Measurements from ENCODE around the gene TES. TPM values are rescaled to one million over a fixed set of nuclear protein-coding genes. Genes with fewer than 3 reads are reported as not detected.

Gene TES
- total and polyA plus RNA-seq, 5 donors from 2014 or later: 91.6 to 198 (median 188) TPM

- DNase-seq (peak in 1 of 3 donors; percentile 38), ATAC-seq (ENCODE audit: low read depth in 2 of 2) (peak; percentile 25 to 64)
- no peaks in the 10 kb centered on the region for H3K4me1 ChIP-seq (ENCODE audit: control insufficient read depth, insufficient read depth, low read length, poor library complexity, severe bottlenecking)
- H3K4me3 Mint-ChIP-seq: peak overlapping the region in 1 of 4 donors; percentile 11
- H3K9me3 ChIP-seq (ENCODE audit: control insufficient read depth in 2 of 2, low read length in 2 of 2): no peaks in the 10 kb centered on the region
- peaks cover 39% of the 10 kb centered on the region for H3K36me3 Mint-ChIP-seq
- H3K9me3 Mint-ChIP-seq: peaks cover 0 to 3% (median 0%) of the 10 kb centered on the region in 7 donors
- no peak overlapping the region for H3K27ac ChIP-seq (ENCODE audit: insufficient read depth, low read length, poor library complexity, severe bottlenecking)
- peak overlapping the region; percentile 22 to 70 (median 68) for H3K27ac Mint-ChIP-seq
- peaks cover 61% of the 10 kb centered on the region for H3K36me3 ChIP-seq (ENCODE audit: control insufficient read depth, insufficient read depth, low read length)
- no peaks in the 10 kb centered on the region for H3K27me3 ChIP-seq (ENCODE audit: control insufficient read depth, insufficient read depth, low read length)
- H3K4me1 Mint-ChIP-seq: peaks cover 30 to 47% (median 38%) of the 10 kb centered on the region in 4 donors
- H3K4me3 ChIP-seq (ENCODE audit: low read depth, low read length): no peak overlapping the region
- H3K27me3 Mint-ChIP-seq: no peaks in the 10 kb centered on the region
These were observed 39.7 kb downstream of the TES start for GRCh38 chr7:116249969-116250553.

GRCh38 chr7:116251675-116252074, 41.3 kb downstream of the TES start:
- Mint-ChIP-seq H3K36me3 (peaks cover 25% of the 10 kb centered on the region), H3K27me3 (no peaks in the 10 kb centered on the region), H3K4me1 (peaks cover 16 to 34% (median 27%) of the 10 kb centered on the region in 4 donors), H3K27ac (peak overlapping the region in 1 of 3 donors; percentile 24), H3K4me3 (no peak overlapping the region), H3K9me3 (no peaks in the 10 kb centered on the region)
- H3K4me3 ChIP-seq (ENCODE audit: low read depth, low read length): no peak overlapping the region
- ATAC-seq (ENCODE audit: low read depth in 2 of 2) (no peak), DNase-seq (no peak)
- peaks cover 71% of the 10 kb centered on the region for H3K36me3 ChIP-seq (ENCODE audit: control insufficient read depth, insufficient read depth, low read length)
- no peak overlapping the region for H3K27ac ChIP-seq (ENCODE audit: insufficient read depth, low read length, poor library complexity, severe bottlenecking)
- H3K27me3 ChIP-seq (ENCODE audit: control insufficient read depth, insufficient read depth, low read length): no peaks in the 10 kb centered on the region
- H3K4me1 ChIP-seq (ENCODE audit: control insufficient read depth, insufficient read depth, low read length, poor library complexity, severe bottlenecking): no peaks in the 10 kb centered on the region
- H3K9me3 ChIP-seq (ENCODE audit: control insufficient read depth in 2 of 2, low read length in 2 of 2): no peaks in the 10 kb centered on the region

DNA sequence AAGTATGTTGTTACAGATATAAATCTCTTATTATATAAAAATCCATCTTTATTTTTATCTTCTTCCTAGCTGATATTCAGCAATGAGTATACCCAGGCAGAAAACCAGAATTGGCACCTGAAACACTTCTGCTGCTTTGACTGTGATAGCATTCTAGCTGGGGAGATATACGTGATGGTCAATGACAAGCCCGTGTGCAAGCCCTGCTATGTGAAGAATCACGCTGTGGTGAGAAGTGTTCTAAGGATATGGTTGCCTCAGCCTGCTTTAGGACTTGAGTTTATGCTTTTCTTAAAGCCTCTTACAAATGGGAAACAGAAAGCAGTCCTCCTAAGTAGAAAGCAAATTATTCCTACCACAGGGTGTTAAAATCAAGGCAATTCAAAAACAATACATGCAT, 41.9 kb downstream of the TES start:
- Histone ChIP-seq H3K27me3 (ENCODE audit: control insufficient read depth, insufficient read depth, low read length) (no peaks in the 10 kb centered on the region), H3K9me3 (ENCODE audit: control insufficient read depth in 2 of 2, low read length in 2 of 2) (no peaks in the 10 kb centered on the region), H3K36me3 (ENCODE audit: control insufficient read depth, insufficient read depth, low read length) (peaks cover 74% of the 10 kb centered on the region), H3K4me1 (ENCODE audit: control insufficient read depth, insufficient read depth, low read length, poor library complexity, severe bottlenecking) (no peaks in the 10 kb centered on the region), H3K27ac (ENCODE audit: insufficient read depth, low read length, poor library complexity, severe bottlenecking) (no peak overlapping the region), H3K4me3 (ENCODE audit: low read depth, low read length) (no peak overlapping the region)
- Mint-ChIP-seq H3K27me3 (no peaks in the 10 kb centered on the region), H3K36me3 (peaks cover 25% of the 10 kb centered on the region), H3K27ac (no peak overlapping the region), H3K4me3 (no peak overlapping the region), H3K9me3 (no peaks in the 10 kb centered on the region), H3K4me1 (peaks cover 14 to 34% (median 23%) of the 10 kb centered on the region in 4 donors)
- DNase-seq (no peak), ATAC-seq (ENCODE audit: low read depth in 2 of 2) (no peak)

DNA sequence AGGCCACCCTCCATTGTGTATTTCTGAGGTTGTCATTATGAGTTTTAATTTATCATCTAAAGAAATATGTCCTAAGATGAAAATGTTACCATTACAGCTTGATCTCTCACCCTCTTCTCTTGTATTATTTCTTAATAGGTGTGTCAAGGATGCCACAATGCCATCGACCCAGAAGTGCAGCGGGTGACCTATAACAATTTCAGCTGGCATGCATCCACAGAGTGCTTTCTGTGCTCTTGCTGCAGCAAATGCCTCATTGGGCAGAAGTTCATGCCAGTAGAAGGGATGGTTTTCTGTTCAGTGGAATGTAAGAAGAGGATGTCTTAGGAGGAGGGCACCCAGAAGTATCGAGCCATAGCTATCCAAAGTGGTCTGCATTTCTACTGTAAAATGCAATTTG, 46.8 kb downstream of the TES start:
- H3K36me3 Mint-ChIP-seq: peaks cover 17% of the 10 kb centered on the region
- H3K36me3 ChIP-seq (ENCODE audit: control insufficient read depth, insufficient read depth, low read length): peaks cover 47% of the 10 kb centered on the region
- H3K27me3 Mint-ChIP-seq: no peaks in the 10 kb centered on the region
- no peak overlapping the region for H3K4me3 ChIP-seq (ENCODE audit: low read depth, low read length)
- no peak overlapping the region for H3K27ac ChIP-seq (ENCODE audit: insufficient read depth, low read length, poor library complexity, severe bottlenecking)
- H3K27ac Mint-ChIP-seq: peak overlapping the region in 1 of 3 donors; percentile 30
- no peaks in the 10 kb centered on the region for H3K9me3 ChIP-seq (ENCODE audit: control insufficient read depth in 2 of 2, low read length in 2 of 2)
- H3K27me3 ChIP-seq (ENCODE audit: control insufficient read depth, insufficient read depth, low read length): no peaks in the 10 kb centered on the region
- H3K9me3 Mint-ChIP-seq: no peaks in the 10 kb centered on the region
- no peak for ATAC-seq (ENCODE audit: low read depth in 2 of 2)
- H3K4me1 ChIP-seq (ENCODE audit: control insufficient read depth, insufficient read depth, low read length, poor library complexity, severe bottlenecking): no peaks in the 10 kb centered on the region
- DNase-seq: no peak
- peaks cover 4 to 31% (median 27%) of the 10 kb centered on the region in 4 donors for H3K4me1 Mint-ChIP-seq
- H3K4me3 Mint-ChIP-seq: no peak overlapping the region

DNA sequence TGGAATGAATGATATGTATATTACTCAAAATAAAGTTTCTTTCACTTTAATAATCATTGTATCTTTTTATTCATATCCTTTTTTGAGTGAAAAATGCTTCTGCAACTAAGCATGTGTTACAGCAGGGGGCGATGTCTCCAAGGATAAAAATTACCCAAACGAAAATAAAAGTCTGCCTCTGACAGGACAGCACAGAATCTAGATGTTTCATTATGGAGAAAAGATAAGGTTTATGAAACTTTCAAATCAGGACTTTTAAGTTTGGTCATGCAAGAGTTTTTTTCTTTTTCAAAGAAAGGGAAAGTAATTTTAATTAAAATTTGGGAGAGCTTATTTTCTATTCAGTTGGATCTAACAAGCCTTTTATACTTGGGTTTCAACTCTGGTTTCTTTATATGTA, 48.4 kb downstream of the TES start:
- no peaks in the 10 kb centered on the region for H3K9me3 ChIP-seq (ENCODE audit: control insufficient read depth in 2 of 2, low read length in 2 of 2)
- H3K27ac ChIP-seq (ENCODE audit: insufficient read depth, low read length, poor library complexity, severe bottlenecking): no peak overlapping the region
- ATAC-seq (ENCODE audit: low read depth in 2 of 2): peak; percentile 58 to 69
- Mint-ChIP-seq H3K9me3 (no peaks in the 10 kb centered on the region), H3K27ac (peak overlapping the region; percentile 17 to 83 (median 30)), H3K27me3 (no peaks in the 10 kb centered on the region), H3K36me3 (peaks cover 12% of the 10 kb centered on the region), H3K4me3 (no peak overlapping the region), H3K4me1 (peaks cover 4 to 24% (median 19%) of the 10 kb centered on the region in 4 donors)
- no peaks in the 10 kb centered on the region for H3K27me3 ChIP-seq (ENCODE audit: control insufficient read depth, insufficient read depth, low read length)
- H3K4me3 ChIP-seq (ENCODE audit: low read depth, low read length): no peak overlapping the region
- DNase-seq: peak in 2 of 3 donors; percentile 44 to 65
- H3K36me3 ChIP-seq (ENCODE audit: control insufficient read depth, insufficient read depth, low read length): peaks cover 32% of the 10 kb centered on the region
- H3K4me1 ChIP-seq (ENCODE audit: control insufficient read depth, insufficient read depth, low read length, poor library complexity, severe bottlenecking): no peaks in the 10 kb centered on the region

DNA sequence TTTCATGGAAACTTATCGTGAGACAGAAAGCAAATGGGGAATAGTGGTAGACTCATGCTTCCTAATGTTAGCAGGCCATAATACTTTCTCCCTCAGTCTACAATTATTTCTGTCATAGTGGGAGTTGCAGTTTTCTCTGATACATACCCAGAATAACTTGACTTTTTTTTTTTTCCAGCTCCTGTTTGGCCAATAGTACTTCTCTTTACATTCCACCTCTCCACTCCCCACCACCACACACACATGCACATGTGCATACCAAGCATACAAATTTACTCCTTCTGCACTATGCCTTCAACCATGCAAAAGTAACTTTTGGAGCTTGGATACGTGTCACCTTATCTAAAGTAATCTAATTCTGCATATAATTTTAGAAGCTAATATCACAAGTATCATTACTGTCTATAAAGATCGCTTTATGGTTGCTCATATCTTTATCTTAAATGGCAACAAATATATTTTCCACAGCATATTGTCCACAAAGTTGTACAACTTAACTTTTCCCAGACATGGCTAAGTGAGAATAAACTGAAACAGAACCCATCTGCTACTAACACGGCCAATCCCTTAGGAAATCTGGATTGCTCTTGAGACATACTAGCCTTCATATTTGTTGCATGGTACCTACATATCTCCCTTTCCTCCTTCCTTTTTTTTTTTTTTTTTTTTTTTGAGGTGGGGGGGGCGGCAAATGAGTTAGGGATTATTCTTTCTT, 49.0 kb downstream of the TES start:
- Histone ChIP-seq H3K27me3 (ENCODE audit: control insufficient read depth, insufficient read depth, low read length) (no peaks in the 10 kb centered on the region), H3K4me3 (ENCODE audit: low read depth, low read length) (no peak overlapping the region), H3K4me1 (ENCODE audit: control insufficient read depth, insufficient read depth, low read length, poor library complexity, severe bottlenecking) (no peaks in the 10 kb centered on the region), H3K36me3 (ENCODE audit: control insufficient read depth, insufficient read depth, low read length) (peaks cover 27% of the 10 kb centered on the region), H3K9me3 (ENCODE audit: control insufficient read depth in 2 of 2, low read length in 2 of 2) (no peaks in the 10 kb centered on the region), H3K27ac (ENCODE audit: insufficient read depth, low read length, poor library complexity, severe bottlenecking) (no peak overlapping the region)
- Mint-ChIP-seq H3K4me1 (peaks cover 4 to 23% (median 16%) of the 10 kb centered on the region in 4 donors), H3K36me3 (peaks cover 9% of the 10 kb centered on the region), H3K27ac (no peak overlapping the region), H3K4me3 (no peak overlapping the region), H3K9me3 (no peaks in the 10 kb centered on the region), H3K27me3 (peaks cover 2% of the 10 kb centered on the region)
- no peak for DNase-seq
- no peak for ATAC-seq (ENCODE audit: low read depth in 2 of 2)

GRCh38 chr7:116259871-116260440, 49.6 kb downstream of the TES start:
- H3K4me3 Mint-ChIP-seq: no peak overlapping the region
- no peak overlapping the region for H3K27ac ChIP-seq (ENCODE audit: insufficient read depth, low read length, poor library complexity, severe bottlenecking)
- H3K9me3 ChIP-seq (ENCODE audit: control insufficient read depth in 2 of 2, low read length in 2 of 2): no peaks in the 10 kb centered on the region
- no peaks in the 10 kb centered on the region for H3K4me1 ChIP-seq (ENCODE audit: control insufficient read depth, insufficient read depth, low read length, poor library complexity, severe bottlenecking)
- no peak overlapping the region for H3K27ac Mint-ChIP-seq
- peaks cover 23% of the 10 kb centered on the region for H3K36me3 ChIP-seq (ENCODE audit: control insufficient read depth, insufficient read depth, low read length)
- no peaks in the 10 kb centered on the region for H3K27me3 ChIP-seq (ENCODE audit: control insufficient read depth, insufficient read depth, low read length)
- DNase-seq (no peak), ATAC-seq (ENCODE audit: low read depth in 2 of 2) (no peak)
- peaks cover 9% of the 10 kb centered on the region for H3K36me3 Mint-ChIP-seq
- no peak overlapping the region for H3K4me3 ChIP-seq (ENCODE audit: low read depth, low read length)
- no peaks in the 10 kb centered on the region for H3K9me3 Mint-ChIP-seq
- H3K27me3 Mint-ChIP-seq: peaks cover 5% of the 10 kb centered on the region
- peaks cover 4 to 18% (median 14%) of the 10 kb centered on the region in 4 donors for H3K4me1 Mint-ChIP-seq
